ENCODE measurements around the gene SEC14L3.
A peak's percentile ranks its signal among the peaks of the same experiment; 100 is the strongest.

DNA sequence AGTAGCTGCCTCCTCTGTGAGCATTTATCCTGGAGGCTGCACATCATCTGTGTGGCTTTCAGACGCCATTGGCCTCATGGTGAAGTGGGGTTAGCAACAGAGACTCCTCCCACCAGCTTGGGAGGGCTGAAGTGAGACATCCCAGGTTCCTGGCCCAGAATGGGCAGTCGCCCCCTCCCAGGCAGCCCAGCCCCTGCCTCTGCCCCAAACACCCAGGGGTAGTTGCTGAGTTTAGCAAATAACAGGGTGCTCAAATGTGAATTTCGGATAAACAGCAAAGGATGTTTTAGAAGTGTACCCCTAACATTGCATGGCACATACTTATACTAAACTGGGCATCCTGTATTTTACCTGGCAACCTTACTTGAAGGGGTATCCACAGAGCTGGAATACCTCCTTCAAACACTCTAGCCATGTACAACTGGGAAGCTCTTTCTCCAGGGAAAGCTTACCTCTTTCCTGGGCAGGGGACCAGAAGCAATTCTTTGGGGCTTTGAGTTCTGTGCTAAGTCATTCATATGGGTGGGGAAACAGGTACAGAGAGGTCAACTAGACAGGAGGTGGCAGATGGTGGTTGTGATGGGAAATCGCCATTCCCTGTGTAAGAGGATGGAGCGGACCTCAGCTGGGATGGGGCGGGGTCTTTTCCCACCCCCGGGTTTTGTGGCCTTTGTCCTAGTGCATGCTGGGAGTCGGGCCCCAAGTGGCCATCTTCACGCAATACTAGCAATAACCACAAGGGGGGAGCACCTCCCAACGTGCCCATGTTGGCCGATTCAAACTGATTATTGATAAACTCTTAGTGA, 27.0 kb downstream of the SEC14L3 start:
- TF ChIP-seq, protein P1, sequence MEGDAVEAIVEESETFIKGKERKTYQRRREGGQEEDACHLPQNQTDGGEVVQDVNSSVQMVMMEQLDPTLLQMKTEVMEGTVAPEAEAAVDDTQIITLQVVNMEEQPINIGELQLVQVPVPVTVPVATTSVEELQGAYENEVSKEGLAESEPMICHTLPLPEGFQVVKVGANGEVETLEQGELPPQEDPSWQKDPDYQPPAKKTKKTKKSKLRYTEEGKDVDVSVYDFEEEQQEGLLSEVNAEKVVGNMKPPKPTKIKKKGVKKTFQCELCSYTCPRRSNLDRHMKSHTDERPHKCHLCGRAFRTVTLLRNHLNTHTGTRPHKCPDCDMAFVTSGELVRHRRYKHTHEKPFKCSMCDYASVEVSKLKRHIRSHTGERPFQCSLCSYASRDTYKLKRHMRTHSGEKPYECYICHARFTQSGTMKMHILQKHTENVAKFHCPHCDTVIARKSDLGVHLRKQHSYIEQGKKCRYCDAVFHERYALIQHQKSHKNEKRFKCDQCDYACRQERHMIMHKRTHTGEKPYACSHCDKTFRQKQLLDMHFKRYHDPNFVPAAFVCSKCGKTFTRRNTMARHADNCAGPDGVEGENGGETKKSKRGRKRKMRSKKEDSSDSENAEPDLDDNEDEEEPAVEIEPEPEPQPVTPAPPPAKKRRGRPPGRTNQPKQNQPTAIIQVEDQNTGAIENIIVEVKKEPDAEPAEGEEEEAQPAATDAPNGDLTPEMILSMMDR (conservative IDR thresholded peaks at IDR 0.05; ENCODE audit: low read length), result peak; percentile 89
- TF ChIP-seq EZH2phosphoT487 (IDR thresholded peaks at IDR 0.05; ENCODE audit: borderline replicate concordance, low read depth, low read length), result no peak

All from OCI-LY7 (cell line).